ENCODE measurements around the gene CWC22. TPM values are rescaled to one million over a fixed set of nuclear protein-coding genes. Genes with fewer than 3 reads are reported as not detected.
A peak's percentile ranks its signal among the peaks of the same experiment; 100 is the strongest.
"Not testable (repeated sequence)": the region's sequence is repeated elsewhere in the genome, so short reads cannot be mapped to it uniquely, and the experiment has no call there.

The CWC22 gene
- total RNA-seq, 1 experiment from 2014 or later, result 28.4 TPM

- H3K4me3 Mint-ChIP-seq, POLR2A ChIA-PET, H3K27ac Mint-ChIP-seq: not testable (repeated sequence)
Measured at GRCh38 chr2:179929997-179930396, 77.1 kb downstream of the CWC22 start.

GRCh38 chr2:179927041-179927440 is 80.1 kb downstream of the CWC22 start:
- TF ChIP-seq ZNF281 (CRISPR knock-in tag; IDR thresholded peaks at IDR 0.05), result no peak
- no peak for TF ChIP-seq ATF6 (CRISPR knock-in tag; IDR thresholded peaks at IDR 0.05)
- no peak for TF ChIP-seq ATF3 (CRISPR knock-in tag; conservative IDR thresholded peaks at IDR 0.05)
- no peak for TF ChIP-seq FOXP4 (CRISPR knock-in tag; IDR thresholded peaks at IDR 0.05)
- no peaks in the 10 kb centered on the region for H3K4me1 Mint-ChIP-seq
- DNase-seq (ENCODE audit: low spot score), result no peak

More at GRCh38 chr2:179929997-179930396, 77.1 kb downstream of the CWC22 start:
- ATAC-seq; CTCF ChIA-PET; DNase-seq (ENCODE audit: low spot score); H3K4me1 Mint-ChIP-seq; H3K27me3 Mint-ChIP-seq (ENCODE audit: low read depth): not testable (repeated sequence)
- H3K36me3 Mint-ChIP-seq, result peaks cover 55% of the 10 kb centered on the region
- H3K9me3 Mint-ChIP-seq, result peaks cover 64% of the 10 kb centered on the region

GRCh38 chr2:179925713-179926112 is 81.4 kb downstream of the CWC22 start:
- Mint-ChIP-seq H3K36me3 (peaks cover 45% of the 10 kb centered on the region), H3K9me3 (peaks cover 62% of the 10 kb centered on the region), H3K27me3 (ENCODE audit: low read depth) (no peaks in the 10 kb centered on the region; the same call in 1 of the 2 replicates), H3K4me3 (no peak overlapping the region), H3K27ac (no peak overlapping the region), H3K4me1 (no peaks in the 10 kb centered on the region)
- ChIA-PET CTCF (interaction anchor here (2.3 kb wide), 1 partner anchor 10 kb away, joined by 6 read pairs; no protein-coding TSS in a partner anchor), POLR2A (no interaction called here)
- ATAC-seq (no peak), DNase-seq (ENCODE audit: low spot score) (no peak)
- TF ChIP-seq ZNF317 (CRISPR knock-in tag; IDR thresholded peaks at IDR 0.05; ENCODE audit: borderline replicate concordance, low read depth) (peak; percentile 96), PRDM15 (CRISPR knock-in tag; IDR thresholded peaks at IDR 0.05) (no peak), TEAD4 (CRISPR knock-in tag; IDR thresholded peaks at IDR 0.05) (no peak)

More at GRCh38 chr2:179927041-179927440, 80.1 kb downstream of the CWC22 start:
- Mint-ChIP-seq H3K36me3 (peaks cover 55% of the 10 kb centered on the region), H3K4me3 (no peak overlapping the region), H3K9me3 (peaks cover 72% of the 10 kb centered on the region), H3K27ac (no peak overlapping the region), H3K27me3 (ENCODE audit: low read depth) (no peaks in the 10 kb centered on the region; the same call in 1 of the 2 replicates)
- ChIA-PET POLR2A (no interaction called here), CTCF (interaction anchor here (2.3 kb wide), 1 partner anchor 9 kb away, joined by 6 read pairs; no protein-coding TSS in a partner anchor)
- no peak for ATAC-seq

Data from WTC11 (cell line).